ENCODE results near the gene GTF3A.

GTF3A gene

DNA sequence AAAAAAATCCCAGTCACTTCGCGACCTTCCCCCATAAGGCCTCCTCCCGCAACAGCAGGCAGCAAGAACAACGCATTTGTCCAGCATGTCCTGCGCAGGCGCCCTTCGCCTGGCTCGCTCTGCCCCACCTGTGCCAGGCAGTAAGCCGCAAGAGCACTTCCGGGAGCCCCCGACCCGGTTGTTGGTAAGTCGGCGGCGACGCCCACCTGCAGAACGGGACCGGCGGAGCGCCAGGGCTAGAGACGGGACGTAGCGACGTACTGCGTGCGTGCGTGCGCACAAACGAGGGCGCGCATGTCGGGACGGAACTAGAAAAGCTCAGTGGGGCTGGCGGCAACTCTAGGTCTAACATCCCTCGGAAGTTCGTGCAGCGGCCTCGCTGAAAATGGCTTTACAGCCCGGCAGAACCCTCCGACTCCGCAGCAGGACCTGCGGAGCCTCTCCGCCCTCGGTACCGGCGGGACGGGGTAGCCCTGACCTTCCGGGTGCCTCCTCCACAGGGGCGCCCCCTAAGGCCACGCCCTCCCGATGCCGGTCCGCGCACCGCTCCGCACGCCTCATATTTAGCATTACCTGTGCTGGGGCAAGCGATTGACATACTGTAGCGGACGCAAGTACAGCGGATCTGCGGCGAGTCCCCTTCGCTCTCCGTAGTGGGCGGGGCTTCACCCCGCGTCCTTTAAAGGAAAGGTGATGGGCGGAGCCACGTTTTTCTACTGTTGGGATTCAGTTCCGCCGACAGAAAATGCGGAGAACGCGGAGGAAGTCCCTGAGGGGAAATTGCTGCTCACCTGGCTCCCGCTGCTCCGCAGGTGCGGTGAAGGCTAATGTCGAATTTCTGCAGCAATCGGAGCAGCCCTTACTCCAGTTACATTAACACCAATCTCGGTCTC is 25.8 kb downstream of the GTF3A start, which contains the start of gene MTIF3 (continued):
- peak; percentile 62; the same call in 1 of the 2 replicates for TF ChIP-seq GLIS2 (tag by site-specific recombination; IDR thresholded peaks at IDR 0.05)
- TF ChIP-seq, protein P1, sequence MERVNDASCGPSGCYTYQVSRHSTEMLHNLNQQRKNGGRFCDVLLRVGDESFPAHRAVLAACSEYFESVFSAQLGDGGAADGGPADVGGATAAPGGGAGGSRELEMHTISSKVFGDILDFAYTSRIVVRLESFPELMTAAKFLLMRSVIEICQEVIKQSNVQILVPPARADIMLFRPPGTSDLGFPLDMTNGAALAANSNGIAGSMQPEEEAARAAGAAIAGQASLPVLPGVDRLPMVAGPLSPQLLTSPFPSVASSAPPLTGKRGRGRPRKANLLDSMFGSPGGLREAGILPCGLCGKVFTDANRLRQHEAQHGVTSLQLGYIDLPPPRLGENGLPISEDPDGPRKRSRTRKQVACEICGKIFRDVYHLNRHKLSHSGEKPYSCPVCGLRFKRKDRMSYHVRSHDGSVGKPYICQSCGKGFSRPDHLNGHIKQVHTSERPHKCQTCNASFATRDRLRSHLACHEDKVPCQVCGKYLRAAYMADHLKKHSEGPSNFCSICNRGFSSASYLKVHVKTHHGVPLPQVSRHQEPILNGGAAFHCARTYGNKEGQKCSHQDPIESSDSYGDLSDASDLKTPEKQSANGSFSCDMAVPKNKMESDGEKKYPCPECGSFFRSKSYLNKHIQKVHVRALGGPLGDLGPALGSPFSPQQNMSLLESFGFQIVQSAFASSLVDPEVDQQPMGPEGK (tag by site-specific recombination; IDR thresholded peaks at IDR 0.05), result peak; percentile 84; the same call in 1 of the 2 replicates
- TF ChIP-seq ZNF324 (tag by site-specific recombination; IDR thresholded peaks at IDR 0.05), result peak; percentile 32; the same call in 1 of the 2 replicates
- TF ChIP-seq ZSCAN30 (tag by site-specific recombination; IDR thresholded peaks at IDR 0.05), result peak; percentile 34; the same call in 1 of the 2 replicates
- peak; percentile 65 for TF ChIP-seq ZNF629 (tag by site-specific recombination; IDR thresholded peaks at IDR 0.05)
- 0 out of 2 replicates have a peak, but pooled peaks have one; percentile 43 for TF ChIP-seq ZBTB8A (tag by site-specific recombination; IDR thresholded peaks at IDR 0.05)
- TF ChIP-seq IKZF3 (tag by site-specific recombination; IDR thresholded peaks at IDR 0.05), result 0 out of 2 replicates have a peak, but pooled peaks have one; percentile 9
- TF ChIP-seq ZFP3 (tag by site-specific recombination; IDR thresholded peaks at IDR 0.05; ENCODE audit: low read depth), result no peak
- TF ChIP-seq, protein P2, sequence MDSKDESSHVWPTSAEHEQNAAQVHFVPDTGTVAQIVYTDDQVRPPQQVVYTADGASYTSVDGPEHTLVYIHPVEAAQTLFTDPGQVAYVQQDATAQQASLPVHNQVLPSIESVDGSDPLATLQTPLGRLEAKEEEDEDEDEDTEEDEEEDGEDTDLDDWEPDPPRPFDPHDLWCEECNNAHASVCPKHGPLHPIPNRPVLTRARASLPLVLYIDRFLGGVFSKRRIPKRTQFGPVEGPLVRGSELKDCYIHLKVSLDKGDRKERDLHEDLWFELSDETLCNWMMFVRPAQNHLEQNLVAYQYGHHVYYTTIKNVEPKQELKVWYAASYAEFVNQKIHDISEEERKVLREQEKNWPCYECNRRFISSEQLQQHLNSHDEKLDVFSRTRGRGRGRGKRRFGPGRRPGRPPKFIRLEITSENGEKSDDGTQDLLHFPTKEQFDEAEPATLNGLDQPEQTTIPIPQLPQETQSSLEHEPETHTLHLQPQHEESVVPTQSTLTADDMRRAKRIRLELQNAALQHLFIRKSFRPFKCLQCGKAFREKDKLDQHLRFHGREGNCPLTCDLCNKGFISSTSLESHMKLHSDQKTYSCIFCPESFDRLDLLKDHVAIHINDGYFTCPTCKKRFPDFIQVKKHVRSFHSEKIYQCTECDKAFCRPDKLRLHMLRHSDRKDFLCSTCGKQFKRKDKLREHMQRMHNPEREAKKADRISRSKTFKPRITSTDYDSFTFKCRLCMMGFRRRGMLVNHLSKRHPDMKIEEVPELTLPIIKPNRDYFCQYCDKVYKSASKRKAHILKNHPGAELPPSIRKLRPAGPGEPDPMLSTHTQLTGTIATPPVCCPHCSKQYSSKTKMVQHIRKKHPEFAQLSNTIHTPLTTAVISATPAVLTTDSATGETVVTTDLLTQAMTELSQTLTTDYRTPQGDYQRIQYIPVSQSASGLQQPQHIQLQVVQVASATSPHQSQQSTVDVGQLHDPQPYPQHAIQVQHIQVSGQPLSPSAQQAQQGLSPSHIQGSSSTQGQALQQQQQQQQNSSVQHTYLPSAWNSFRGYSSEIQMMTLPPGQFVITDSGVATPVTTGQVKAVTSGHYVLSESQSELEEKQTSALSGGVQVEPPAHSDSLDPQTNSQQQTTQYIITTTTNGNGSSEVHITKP (tag by site-specific recombination; IDR thresholded peaks at IDR 0.05), result peak; percentile 85

DNA sequence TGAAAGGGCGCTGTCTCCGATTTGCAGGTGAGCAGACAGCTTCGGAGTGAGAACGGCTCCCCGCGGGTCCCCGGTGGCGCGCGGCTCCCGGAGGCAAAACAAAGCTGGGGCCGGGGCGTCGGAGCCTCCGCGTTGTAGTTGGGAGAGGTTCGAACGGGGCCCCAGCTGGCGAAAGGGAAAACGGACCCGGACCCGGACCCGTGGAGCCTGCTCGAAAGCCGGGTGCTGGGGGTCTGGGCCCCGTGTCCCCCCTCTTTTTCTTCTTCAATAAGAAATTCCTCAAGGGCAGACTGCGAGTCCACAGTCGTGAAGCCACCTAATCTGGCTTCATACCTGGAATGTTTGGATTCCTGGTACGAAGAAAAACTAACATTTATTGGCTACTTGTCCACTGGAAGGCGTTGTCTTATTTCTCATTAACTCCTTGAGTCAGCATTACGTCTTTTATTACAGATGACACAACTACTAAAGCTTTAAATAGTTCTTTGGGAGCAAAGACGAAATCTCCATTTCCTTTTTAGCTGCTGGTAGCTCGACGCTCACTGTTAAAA is 26.6 kb downstream of the GTF3A start:
- H3K4me1 ChIP-seq (ENCODE audit: control insufficient read depth, insufficient read depth, low read length), result peaks cover 3% of the 10 kb centered on the region; the same call in 1 of the 2 replicates
- H3K27ac ChIP-seq (ENCODE audit: extremely low read depth, low read depth, low read length), result peak overlapping the region; percentile 95
- no peaks in the 10 kb centered on the region for H3K36me3 ChIP-seq (ENCODE audit: control insufficient read depth in 2 of 2, insufficient read depth in 1 of 2, low read length in 2 of 2)
- CTCF ChIA-PET, result interaction anchor here (0.6 to 2.0 kb wide), 2 partner anchors 375 to 533 kb away, joined by 3 to 5 read pairs; no protein-coding TSS in a partner anchor
- POLR2A ChIA-PET, result interaction anchor here (1.2 to 2.9 kb wide), 2 partner anchors 26 to 170 kb away, joined by 3 to 16 read pairs; partner anchors contain the start of genes LNX2 and POLR1D
- peak overlapping the region; percentile 79 for H3K4me3 ChIP-seq (ENCODE audit: low read depth, low read length)
- no peaks in the 10 kb centered on the region for H3K9me3 ChIP-seq (ENCODE audit: control insufficient read depth, insufficient read depth, low read depth, low read length)
- TF ChIP-seq ZNF335 (tag by site-specific recombination; conservative IDR thresholded peaks at IDR 0.05), result peak; percentile 32
- no peak for TF ChIP-seq SP2 (tag by site-specific recombination; IDR thresholded peaks at IDR 0.05)
- TF ChIP-seq ZBTB21 (tag by site-specific recombination; IDR thresholded peaks at IDR 0.05), result peak; percentile 37; the same call in 1 of the 2 replicates
- no peak for TF ChIP-seq ZNF341 (tag by site-specific recombination; IDR thresholded peaks at IDR 0.05; ENCODE audit: low read depth)
- TF ChIP-seq ZNF292 (tag by site-specific recombination; IDR thresholded peaks at IDR 0.05; ENCODE audit: borderline replicate concordance, low read depth), result no peak
- no peak for TF ChIP-seq HOXC10 (CRISPR knock-in tag; IDR thresholded peaks at IDR 0.05)
- no peak for TF ChIP-seq ZNF404 (tag by site-specific recombination; IDR thresholded peaks at IDR 0.05)
- no peak for TF ChIP-seq ZNF664 (tag by site-specific recombination; IDR thresholded peaks at IDR 0.05)
- no peak for TF ChIP-seq ZNF175 (tag by site-specific recombination; IDR thresholded peaks at IDR 0.05)
- TF ChIP-seq ZNF629 (tag by site-specific recombination; IDR thresholded peaks at IDR 0.05), result peak; percentile 77
- TF ChIP-seq ZNF37A (tag by site-specific recombination; IDR thresholded peaks at IDR 0.05), result no peak
- TF ChIP-seq ZNF426 (tag by site-specific recombination; IDR thresholded peaks at IDR 0.05), result no peak
- no peak for TF ChIP-seq ZNF549 (tag by site-specific recombination; IDR thresholded peaks at IDR 0.05)
- TF ChIP-seq PRDM1 (tag by site-specific recombination; IDR thresholded peaks at IDR 0.05), result 0 out of 2 replicates have a peak, but pooled peaks have one; percentile 3
- TF ChIP-seq ZNF221 (tag by site-specific recombination; IDR thresholded peaks at IDR 0.05; ENCODE audit: borderline replicate concordance), result no peak
- peak; percentile 48 for TF ChIP-seq ZBTB20 (tag by site-specific recombination; IDR thresholded peaks at IDR 0.05)
- TF ChIP-seq, protein P3, sequence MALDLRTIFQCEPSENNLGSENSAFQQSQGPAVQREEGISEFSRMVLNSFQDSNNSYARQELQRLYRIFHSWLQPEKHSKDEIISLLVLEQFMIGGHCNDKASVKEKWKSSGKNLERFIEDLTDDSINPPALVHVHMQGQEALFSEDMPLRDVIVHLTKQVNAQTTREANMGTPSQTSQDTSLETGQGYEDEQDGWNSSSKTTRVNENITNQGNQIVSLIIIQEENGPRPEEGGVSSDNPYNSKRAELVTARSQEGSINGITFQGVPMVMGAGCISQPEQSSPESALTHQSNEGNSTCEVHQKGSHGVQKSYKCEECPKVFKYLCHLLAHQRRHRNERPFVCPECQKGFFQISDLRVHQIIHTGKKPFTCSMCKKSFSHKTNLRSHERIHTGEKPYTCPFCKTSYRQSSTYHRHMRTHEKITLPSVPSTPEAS (tag by site-specific recombination; IDR thresholded peaks at IDR 0.05), result no peak
- TF ChIP-seq, protein P4, sequence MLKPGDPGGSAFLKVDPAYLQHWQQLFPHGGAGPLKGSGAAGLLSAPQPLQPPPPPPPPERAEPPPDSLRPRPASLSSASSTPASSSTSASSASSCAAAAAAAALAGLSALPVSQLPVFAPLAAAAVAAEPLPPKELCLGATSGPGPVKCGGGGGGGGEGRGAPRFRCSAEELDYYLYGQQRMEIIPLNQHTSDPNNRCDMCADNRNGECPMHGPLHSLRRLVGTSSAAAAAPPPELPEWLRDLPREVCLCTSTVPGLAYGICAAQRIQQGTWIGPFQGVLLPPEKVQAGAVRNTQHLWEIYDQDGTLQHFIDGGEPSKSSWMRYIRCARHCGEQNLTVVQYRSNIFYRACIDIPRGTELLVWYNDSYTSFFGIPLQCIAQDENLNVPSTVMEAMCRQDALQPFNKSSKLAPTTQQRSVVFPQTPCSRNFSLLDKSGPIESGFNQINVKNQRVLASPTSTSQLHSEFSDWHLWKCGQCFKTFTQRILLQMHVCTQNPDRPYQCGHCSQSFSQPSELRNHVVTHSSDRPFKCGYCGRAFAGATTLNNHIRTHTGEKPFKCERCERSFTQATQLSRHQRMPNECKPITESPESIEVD (tag by site-specific recombination; IDR thresholded peaks at IDR 0.05), result peak; percentile 50; the same call in 1 of the 2 replicates
- TF ChIP-seq ZNF169 (tag by site-specific recombination; IDR thresholded peaks at IDR 0.05), result no peak
